SK-N-SH treated with all-trans-retinoic acid at 6 μM for 48 hours (cell line): ENCODE results near the gene USP6NL.

ENCODE experiments used
- ATAC-seq: fragments of 200-7000 bp; cut with Tn5 transposase; 3 replicates; pipeline ENCODE4 v1.9.1; 2020; ENCODE audit warnings: mild to moderate bottlenecking, moderate library complexity
- ARNTL ChIP-seq: fragments of 450-650 bp; formaldehyde crosslinking; IDR thresholded peaks from 2 replicates; pipeline ENCODE4 v1.5.0; 2020; ENCODE audit warnings: low read depth, mild to moderate bottlenecking, moderate library complexity, borderline replicate concordance
- BACH2 ChIP-seq: fragments of 250-450 bp; sonication (Bioruptor Pico); IDR thresholded peaks from 2 replicates; pipeline ENCODE4 v1.9.0; 2021; ENCODE audit warnings: mild to moderate bottlenecking, borderline replicate concordance
- CSRNP3 ChIP-seq: fragments of 250-450 bp; sonication (Bioruptor Pico); IDR thresholded peaks from 2 replicates; pipeline ENCODE4 v1.5.1; 2021; ENCODE audit warnings: mild to moderate bottlenecking, moderate library complexity
- ESRRG ChIP-seq: fragments of 250-450 bp; sonication (Bioruptor Pico); IDR thresholded peaks from 2 replicates; pipeline ENCODE4 v1.6.1; 2021; ENCODE audit warnings: mild to moderate bottlenecking
- GLIS3 ChIP-seq: fragments of 250-450 bp; sonication (Bioruptor Pico); IDR thresholded peaks from 2 replicates; pipeline ENCODE4 v1.5.0; 2020; ENCODE audit warnings: mild to moderate bottlenecking, moderate library complexity
- ISL1 ChIP-seq: fragments of 250-450 bp; sonication (Bioruptor Pico); IDR thresholded peaks from 2 replicates; pipeline ENCODE4 v2.1.2; 2022; ENCODE audit warnings: mild to moderate bottlenecking, moderate library complexity
- OSR1 ChIP-seq: fragments of 250-450 bp; sonication (Bioruptor Pico); IDR thresholded peaks from 2 replicates; pipeline ENCODE4 v1.8.0; 2022; ENCODE audit warnings: moderate library complexity, mild to moderate bottlenecking, inconsistent platforms
- POU6F1 ChIP-seq: fragments of 250-450 bp; sonication (Bioruptor Pico); IDR thresholded peaks from 2 replicates; pipeline ENCODE4 v1.8.0; 2021; ENCODE audit warnings: low read depth, mild to moderate bottlenecking, moderate library complexity, borderline replicate concordance
- PPARA ChIP-seq: fragments of 250-450 bp; sonication (Bioruptor Pico); IDR thresholded peaks from 2 replicates; pipeline ENCODE4 v1.5.0; 2020; ENCODE audit warnings: mild to moderate bottlenecking, borderline replicate concordance
- RARB ChIP-seq: fragments of 250-450 bp; sonication (Bioruptor Pico); IDR thresholded peaks from 2 replicates; pipeline ENCODE4 v1.8.0; 2021; ENCODE audit warnings: mild to moderate bottlenecking, moderate library complexity
- SNAI2 ChIP-seq: fragments of 250-450 bp; sonication (Bioruptor Pico); IDR thresholded peaks from 2 replicates; pipeline ENCODE4 v1.5.0; 2020; ENCODE audit warnings: mild to moderate bottlenecking, moderate library complexity
- TCF4 ChIP-seq: fragments of 250-450 bp; sonication (Bioruptor Pico); IDR thresholded peaks from 2 replicates; pipeline ENCODE4 v1.8.0; 2021; ENCODE audit warnings: mild to moderate bottlenecking, moderate library complexity, borderline replicate concordance
- TOX ChIP-seq: fragments of 250-450 bp; sonication (Bioruptor Pico); IDR thresholded peaks from 2 replicates; pipeline ENCODE4 v1.8.0; 2021; ENCODE audit warnings: mild to moderate bottlenecking, moderate library complexity, borderline replicate concordance
- ZC3H10 ChIP-seq: fragments of 250-450 bp; sonication (Bioruptor Pico); IDR thresholded peaks from 2 replicates; pipeline ENCODE4 v1.5.1; 2021; ENCODE audit warnings: mild to moderate bottlenecking, moderate library complexity
- ZFP3 ChIP-seq: fragments of 250-450 bp; sonication (Bioruptor Pico); IDR thresholded peaks from 2 replicates; pipeline ENCODE4 v1.5.0; 2020; ENCODE audit warnings: mild to moderate bottlenecking, moderate library complexity
- ZFP30 ChIP-seq: fragments of 450-650 bp; formaldehyde crosslinking; IDR thresholded peaks from 2 replicates; pipeline ENCODE4 v1.5.0; 2022; ENCODE audit warnings: mild to moderate bottlenecking, moderate library complexity
- ZNF565 ChIP-seq: fragments of 450-650 bp; formaldehyde crosslinking; conservative IDR thresholded peaks from 2 replicates; pipeline ENCODE4 v1.5.0; 2020; ENCODE audit warnings: low read depth, mild to moderate bottlenecking, moderate library complexity
- ZNF70 ChIP-seq: fragments of 450-650 bp; formaldehyde crosslinking; IDR thresholded peaks from 2 replicates; pipeline ENCODE4 v1.5.0; 2020; ENCODE audit warnings: mild to moderate bottlenecking, moderate library complexity
- ZNF8 ChIP-seq: fragments of 450-650 bp; formaldehyde crosslinking; IDR thresholded peaks from 2 replicates; pipeline ENCODE4 v1.5.0; 2020; ENCODE audit warnings: mild to moderate bottlenecking, moderate library complexity
- TF ChIP-seq, protein P1 (sequence below): fragments of 250-450 bp; sonication (Bioruptor Pico); IDR thresholded peaks from 2 replicates; pipeline ENCODE4 v1.8.0; 2020; ENCODE audit warnings: mild to moderate bottlenecking, moderate library complexity, borderline replicate concordance
- TF ChIP-seq, protein P2 (sequence below): fragments of 250-450 bp; sonication (Bioruptor Pico); IDR thresholded peaks from 2 replicates; pipeline ENCODE4 v1.5.1; 2020; ENCODE audit warnings: low read depth, mild to moderate bottlenecking, moderate library complexity

The USP6NL gene

DNA sequence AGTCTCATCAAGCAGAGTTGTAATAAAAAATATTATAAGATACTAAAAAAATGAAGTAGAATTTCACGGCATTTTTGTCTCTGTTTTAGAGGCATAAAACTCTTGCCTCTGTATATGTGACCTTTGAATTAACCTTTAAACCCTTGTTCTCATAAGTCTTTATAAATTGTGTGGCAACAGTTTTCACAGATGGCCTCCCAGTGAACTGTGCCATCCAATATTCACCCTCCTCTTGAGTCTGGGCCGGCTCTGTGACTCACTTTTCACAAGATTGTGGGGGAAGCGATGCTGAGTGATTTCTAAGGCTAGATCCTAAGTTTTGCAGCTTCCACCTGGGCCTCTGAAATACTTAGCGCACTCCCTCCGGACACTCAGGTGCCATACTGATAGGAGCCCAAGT, 4.6 kb upstream of the USP6NL start:
- TF ChIP-seq ZFP30 (CRISPR knock-in tag) (no peak), SNAI2 (CRISPR knock-in tag) (no peak), POU6F1 (CRISPR knock-in tag) (no peak), ZNF565 (CRISPR knock-in tag) (no peak), GLIS3 (no peak), RARB (CRISPR knock-in tag) (no peak), ARNTL (CRISPR knock-in tag) (no peak), ESRRG (CRISPR knock-in tag) (no peak), TOX (CRISPR knock-in tag) (no peak), BACH2 (CRISPR knock-in tag) (no peak), ISL1 (CRISPR knock-in tag) (no peak), CSRNP3 (CRISPR knock-in tag) (no peak), ZC3H10 (CRISPR knock-in tag) (no peak), OSR1 (CRISPR knock-in tag) (no peak), ZNF70 (CRISPR knock-in tag) (no peak), ZFP3 (CRISPR knock-in tag) (no peak), ZNF8 (CRISPR knock-in tag) (no peak), TCF4 (CRISPR knock-in tag) (no peak)
- TF ChIP-seq, protein P1, sequence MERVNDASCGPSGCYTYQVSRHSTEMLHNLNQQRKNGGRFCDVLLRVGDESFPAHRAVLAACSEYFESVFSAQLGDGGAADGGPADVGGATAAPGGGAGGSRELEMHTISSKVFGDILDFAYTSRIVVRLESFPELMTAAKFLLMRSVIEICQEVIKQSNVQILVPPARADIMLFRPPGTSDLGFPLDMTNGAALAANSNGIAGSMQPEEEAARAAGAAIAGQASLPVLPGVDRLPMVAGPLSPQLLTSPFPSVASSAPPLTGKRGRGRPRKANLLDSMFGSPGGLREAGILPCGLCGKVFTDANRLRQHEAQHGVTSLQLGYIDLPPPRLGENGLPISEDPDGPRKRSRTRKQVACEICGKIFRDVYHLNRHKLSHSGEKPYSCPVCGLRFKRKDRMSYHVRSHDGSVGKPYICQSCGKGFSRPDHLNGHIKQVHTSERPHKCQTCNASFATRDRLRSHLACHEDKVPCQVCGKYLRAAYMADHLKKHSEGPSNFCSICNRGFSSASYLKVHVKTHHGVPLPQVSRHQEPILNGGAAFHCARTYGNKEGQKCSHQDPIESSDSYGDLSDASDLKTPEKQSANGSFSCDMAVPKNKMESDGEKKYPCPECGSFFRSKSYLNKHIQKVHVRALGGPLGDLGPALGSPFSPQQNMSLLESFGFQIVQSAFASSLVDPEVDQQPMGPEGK (CRISPR knock-in tag): no peak
- TF ChIP-seq, protein P2, sequence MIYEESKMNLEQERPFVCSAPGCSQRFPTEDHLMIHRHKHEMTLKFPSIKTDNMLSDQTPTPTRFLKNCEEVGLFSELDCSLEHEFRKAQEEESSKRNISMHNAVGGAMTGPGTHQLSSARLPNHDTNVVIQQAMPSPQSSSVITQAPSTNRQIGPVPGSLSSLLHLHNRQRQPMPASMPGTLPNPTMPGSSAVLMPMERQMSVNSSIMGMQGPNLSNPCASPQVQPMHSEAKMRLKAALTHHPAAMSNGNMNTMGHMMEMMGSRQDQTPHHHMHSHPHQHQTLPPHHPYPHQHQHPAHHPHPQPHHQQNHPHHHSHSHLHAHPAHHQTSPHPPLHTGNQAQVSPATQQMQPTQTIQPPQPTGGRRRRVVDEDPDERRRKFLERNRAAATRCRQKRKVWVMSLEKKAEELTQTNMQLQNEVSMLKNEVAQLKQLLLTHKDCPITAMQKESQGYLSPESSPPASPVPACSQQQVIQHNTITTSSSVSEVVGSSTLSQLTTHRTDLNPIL: no peak
- no peak for ATAC-seq

- no peak for ATAC-seq
- TF ChIP-seq ZNF565 (CRISPR knock-in tag) (no peak), ZNF70 (CRISPR knock-in tag) (no peak), POU6F1 (CRISPR knock-in tag) (no peak), TOX (CRISPR knock-in tag) (no peak), ESRRG (CRISPR knock-in tag) (no peak), SNAI2 (CRISPR knock-in tag) (no peak), ARNTL (CRISPR knock-in tag) (no peak), BACH2 (CRISPR knock-in tag) (no peak), ZFP30 (CRISPR knock-in tag) (no peak), CSRNP3 (CRISPR knock-in tag) (no peak), PPARA (no peak), OSR1 (CRISPR knock-in tag) (no peak), TCF4 (CRISPR knock-in tag) (no peak), ZNF8 (CRISPR knock-in tag) (no peak)
- TF ChIP-seq, protein P2: no peak
- TF ChIP-seq, protein P1 (CRISPR knock-in tag): no peak
- TF ChIP-seq, all 23 proteins: peak for 0
These were observed 3.9 kb upstream of the USP6NL start for GRCh38 chr10:11615396-11615795.
